GM19025 (cell line): ENCODE results near the gene NRG3.

Source experiments
- ATAC-seq: cut with Tn5 transposase; IDR thresholded peaks from one replicate; pipeline ENCODE4 v1.9.1; 2021; ENCODE audit warnings: mild to moderate bottlenecking, low read depth, moderate library complexity; ENCODE audit not compliant: unreplicated experiment

NRG3 gene

DNA sequence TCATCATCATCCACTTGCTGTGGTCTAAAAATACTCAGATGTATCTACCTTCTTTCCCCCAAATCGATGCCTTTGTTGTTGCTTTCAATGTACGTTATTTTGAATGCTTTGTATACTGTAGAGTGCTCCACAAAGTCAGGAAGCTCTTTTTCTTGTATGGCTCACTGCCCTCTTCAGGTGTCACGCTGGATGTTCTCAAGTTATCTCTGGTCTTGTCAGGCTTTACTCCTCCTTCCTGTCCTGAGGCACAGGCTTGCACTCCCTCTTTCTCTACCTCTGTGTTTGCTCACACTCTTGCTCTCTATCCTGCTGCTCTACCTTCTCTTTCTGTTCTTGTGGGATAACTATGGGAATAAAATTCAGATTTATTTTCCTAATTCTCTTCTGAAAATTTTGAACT is 381.3 kb downstream of the NRG3 start:
- ATAC-seq = no peak

DNA sequence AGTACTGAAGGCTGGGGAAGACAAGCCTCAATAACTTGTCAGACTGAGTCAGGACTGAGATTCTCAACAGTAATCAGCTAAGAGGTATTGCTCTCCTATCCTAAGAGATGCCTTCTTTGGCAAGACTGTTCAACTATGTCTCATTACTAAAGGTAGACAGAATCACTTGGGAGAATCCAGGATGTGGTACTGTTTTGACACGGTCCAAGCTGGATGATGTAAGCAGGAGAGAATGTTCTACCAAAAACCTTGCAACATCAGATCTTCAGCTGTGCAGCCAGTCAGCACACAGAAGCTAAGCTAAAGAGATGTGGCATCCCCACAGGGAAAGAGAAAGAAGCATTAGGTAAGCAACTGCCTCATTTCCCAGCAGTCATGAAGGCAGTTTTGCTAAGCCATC is 391.4 kb downstream of the NRG3 start:
- no peak for ATAC-seq

DNA sequence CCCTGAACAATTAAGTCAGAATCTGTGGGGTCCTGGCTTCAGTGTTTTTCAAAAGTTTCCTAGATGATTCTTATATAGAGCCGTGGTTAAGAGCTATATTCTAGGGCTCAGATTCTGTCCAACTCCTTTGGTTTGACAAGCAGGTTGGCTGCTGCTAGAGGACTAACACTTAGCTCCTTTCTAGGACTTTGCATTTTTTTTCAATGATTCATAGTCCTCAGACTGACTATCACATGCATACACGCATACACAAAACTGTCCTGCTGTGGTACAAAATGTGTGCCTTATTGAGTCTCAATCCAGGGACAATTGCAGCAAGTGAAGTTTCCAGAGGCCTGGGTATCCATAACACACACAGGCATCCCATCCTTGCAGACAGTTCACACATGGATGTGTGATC is 392.0 kb downstream of the NRG3 start:
- ATAC-seq = no peak

DNA sequence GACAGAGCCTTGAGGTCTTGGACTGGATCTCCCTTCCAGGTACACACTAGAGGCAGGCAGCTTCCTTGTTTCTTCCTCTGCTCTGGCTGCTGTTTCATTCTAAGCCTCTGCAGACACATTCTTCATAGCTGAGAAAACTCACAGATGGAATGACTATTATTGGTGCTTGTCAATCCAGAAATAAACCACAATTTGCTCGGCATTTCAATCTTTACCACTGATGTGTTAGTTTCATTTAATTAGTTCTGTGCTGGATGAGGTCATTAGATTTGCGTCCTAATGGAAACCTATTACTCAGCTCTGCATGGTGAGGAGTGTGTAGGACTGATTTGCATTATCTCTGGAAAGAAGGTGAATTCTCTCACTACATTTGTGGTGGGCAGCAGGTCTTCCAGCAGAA is 392.5 kb downstream of the NRG3 start:
- ATAC-seq = no peak

DNA sequence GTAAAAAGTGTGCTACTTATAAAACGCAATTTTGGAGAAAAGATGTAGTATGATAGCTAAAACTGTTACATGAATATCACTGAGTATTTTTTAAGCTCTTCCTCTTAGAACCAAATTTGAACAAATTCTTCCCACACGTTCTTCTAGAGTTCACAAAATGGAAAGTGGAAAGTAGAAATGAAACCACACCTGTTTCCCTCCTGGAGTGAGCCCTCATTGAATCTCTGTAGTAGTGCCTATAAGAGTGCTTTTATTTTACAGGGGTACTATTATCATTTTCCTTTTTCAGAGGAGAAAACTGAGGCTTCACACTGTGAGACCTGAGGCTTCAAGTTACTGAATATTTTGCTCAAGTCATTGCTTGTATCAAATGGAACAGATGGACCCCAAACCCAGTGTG is 393.0 kb downstream of the NRG3 start:
- ATAC-seq = no peak

DNA sequence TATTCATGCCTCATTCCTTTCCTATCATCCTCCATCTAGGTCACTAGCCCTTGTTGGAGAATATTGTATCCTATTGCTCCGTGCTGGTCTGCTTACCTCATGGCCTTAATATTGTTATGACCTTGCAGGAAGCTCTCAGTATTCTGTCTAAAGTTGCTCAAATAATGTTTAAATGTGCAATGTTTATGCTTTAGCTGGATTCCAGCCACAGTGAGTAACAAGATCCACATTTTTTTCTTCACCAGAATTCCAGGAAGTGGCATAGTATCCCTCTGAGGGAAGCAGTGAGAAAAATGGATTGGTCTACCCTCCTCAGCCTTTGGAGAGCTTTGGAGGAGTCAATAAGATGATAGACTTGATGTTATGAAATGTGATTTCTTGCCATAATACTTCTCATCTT is 402.6 kb downstream of the NRG3 start:
- ATAC-seq = no peak

DNA sequence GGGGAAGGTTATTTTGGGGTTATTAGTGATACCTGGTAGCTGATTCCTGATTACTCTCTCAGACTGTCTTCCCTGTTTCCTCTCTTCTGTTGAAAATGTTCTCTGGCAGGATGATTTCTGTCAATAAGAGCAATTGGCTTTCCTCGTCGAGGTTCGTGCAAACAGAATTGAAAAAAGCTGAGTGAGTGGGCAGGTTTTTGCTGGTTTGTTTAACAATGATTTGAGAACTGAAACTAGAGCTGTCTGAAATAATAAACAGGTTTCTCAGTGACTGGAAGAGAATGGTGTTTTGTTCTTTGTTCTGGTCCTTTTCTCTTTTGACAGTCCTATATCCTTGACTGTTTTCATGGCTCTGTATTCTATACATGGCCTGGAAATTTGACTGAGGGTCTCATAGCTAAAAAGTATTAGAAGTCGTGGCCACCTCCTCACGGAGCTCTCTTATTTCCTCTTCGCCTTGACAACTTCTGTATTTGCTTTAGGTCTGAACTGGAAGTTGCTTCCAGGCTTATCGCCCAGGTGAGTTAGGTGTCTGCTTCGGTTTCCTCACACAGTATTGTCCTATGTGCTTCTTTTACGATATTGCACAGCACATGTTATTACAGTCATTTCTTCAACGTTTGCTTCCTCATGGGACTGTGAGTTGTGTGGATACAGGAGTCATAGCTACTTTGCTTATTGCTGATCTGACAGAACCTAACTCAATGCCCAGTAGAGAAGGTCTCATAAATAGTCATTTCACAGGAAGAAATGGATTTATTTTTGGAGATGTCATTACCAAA is 403.6 kb downstream of the NRG3 start:
- no peak for ATAC-seq

DNA sequence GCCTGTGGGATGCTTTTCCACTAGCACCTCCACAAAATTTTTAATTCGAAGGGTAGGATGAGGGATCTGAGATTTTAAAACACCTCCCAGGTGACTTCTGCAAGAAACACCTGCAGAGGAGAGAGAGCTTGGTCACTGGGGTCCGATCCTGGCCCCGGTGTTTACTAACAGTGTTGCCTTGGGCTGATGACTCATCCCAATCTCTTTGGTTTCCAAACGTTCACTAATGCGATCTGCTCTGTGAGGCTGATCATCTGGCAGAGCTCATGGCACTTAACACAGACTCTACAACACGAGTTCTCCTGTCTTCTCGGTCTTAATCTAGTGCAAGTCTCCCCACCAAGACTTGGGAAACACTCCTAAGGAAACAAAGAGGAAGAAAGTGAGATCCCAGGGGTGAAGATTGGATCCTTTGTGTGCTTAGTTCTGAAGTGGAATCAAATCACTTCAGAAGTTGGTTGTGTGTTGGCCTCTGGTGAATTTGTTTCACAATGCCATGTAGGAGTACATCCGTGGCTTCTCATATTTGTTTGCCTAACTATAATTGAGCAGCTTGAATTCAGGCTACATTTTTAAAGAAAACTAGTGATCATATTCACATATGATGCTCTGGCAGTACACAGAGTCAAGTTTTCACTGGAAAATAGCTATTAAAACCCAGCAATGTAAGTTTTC is 407.9 kb downstream of the NRG3 start:
- no peak for ATAC-seq

DNA sequence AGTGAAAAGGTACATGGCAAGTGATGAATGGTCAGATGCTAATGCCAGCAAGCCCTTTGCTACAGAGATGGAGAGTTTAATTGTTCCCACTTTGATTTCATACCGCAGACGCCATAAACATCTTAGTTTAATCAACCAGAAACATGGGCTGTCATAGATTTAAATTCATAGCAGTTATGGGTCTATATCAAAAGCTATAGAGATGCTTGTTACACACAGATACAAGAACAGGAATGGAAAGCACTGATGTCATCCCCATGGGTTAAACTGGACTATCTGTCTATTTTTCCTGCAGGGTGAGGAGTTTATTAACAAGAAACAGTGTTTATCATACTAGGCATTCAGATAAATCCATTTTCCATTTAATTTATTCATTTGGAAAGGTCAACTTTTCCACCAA is 409.2 kb downstream of the NRG3 start:
- no peak for ATAC-seq

DNA sequence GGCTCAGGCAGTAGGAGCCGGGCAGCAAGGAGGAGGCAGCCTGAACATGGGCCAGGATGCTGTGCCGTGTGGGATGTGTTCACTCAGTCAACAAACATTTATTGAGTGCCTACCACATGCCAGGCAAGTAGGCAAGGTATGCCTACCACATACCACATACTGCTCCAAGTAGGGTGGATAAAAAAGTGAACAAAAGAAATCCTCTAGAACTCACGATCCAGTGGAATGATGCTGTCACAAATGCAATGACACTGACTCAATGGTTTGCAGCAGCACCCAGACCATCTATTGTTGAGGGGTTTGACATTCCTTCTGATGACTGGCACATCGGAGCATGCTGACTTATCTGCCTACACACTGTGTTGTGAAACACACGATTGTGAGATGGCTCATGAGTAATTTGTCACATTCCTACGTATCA is 413.5 kb downstream of the NRG3 start:
- no peak for ATAC-seq

DNA sequence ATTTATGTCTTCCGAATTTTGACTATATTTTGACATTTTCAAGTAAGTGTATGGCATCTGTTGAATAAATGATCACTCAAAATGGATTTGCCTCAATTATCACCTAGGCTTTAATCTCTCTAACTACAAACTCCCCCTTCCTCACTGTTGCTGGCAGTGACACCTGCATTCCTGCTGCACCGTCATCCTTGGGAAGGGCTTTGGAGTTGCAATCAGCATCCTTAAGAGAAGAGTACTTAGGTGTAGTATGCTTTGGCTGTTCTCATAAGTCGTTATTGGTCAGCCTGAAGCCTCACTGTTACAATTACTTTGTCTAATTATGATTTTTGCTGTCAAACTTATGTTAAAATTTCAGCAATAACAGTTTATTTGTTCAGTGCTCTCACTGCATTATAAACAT is 415.0 kb downstream of the NRG3 start:
- no peak for ATAC-seq

DNA sequence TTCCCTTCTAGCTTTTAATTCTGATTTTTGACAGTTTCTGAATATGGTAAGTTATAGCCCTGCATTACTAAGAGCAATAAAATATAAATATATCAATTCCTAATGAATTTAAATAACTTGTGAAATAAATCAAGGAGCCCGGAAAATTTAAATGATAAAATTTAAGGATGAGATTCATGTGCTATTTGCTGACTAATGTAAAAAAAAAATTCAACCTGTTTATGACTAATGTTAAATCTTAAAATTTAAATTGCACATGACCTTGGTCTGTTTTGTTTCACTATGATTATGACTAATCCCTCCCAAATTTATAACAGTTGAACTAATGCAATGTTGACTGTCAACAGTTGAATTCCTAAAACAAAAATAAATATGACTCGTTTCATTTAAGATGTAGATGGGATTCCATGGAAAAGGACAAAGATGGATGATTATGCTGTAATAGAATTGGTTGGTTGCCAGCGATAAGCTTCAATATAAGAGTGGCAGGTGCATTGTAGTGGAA is 419.9 kb downstream of the NRG3 start:
- ATAC-seq = no peak

DNA sequence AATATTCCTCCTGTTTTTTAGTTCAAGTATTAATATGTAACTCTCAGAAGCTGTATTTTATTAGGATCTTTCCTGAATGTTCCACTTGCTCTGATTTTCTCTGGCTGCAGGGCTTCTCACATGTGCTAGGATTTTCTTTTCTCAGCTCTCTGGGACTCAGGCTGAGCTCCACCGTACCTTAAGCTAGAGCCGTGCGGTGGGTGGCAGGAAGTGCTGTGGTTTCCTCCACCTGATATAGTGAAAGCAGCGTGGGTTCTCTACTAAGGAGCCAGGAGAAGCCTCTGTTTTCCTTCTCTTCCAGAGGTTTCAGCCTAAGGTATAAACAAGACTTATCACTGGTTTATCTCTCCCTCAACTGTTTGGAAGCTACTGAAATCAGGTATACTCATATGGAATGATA is 433.6 kb downstream of the NRG3 start:
- no peak for ATAC-seq

DNA sequence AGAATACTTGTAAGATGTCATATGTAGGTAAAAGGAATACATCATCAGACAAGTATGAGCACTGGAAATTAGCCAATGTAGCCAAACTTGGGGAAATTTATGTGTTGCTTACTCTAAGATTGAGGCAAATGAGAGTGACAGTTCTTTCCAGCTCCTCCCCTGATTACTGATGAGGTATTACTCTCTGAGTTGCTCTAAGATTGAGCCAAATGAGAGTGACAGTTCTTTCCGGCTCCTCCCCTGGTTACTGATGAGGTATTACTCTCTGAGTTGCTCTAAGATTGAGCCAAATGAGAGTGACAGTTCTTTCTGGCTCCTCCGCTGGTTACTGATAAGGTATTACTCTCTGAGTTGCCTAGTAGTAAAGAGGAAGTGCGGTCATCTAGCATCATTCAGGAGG is 435.8 kb downstream of the NRG3 start:
- no peak for ATAC-seq

DNA sequence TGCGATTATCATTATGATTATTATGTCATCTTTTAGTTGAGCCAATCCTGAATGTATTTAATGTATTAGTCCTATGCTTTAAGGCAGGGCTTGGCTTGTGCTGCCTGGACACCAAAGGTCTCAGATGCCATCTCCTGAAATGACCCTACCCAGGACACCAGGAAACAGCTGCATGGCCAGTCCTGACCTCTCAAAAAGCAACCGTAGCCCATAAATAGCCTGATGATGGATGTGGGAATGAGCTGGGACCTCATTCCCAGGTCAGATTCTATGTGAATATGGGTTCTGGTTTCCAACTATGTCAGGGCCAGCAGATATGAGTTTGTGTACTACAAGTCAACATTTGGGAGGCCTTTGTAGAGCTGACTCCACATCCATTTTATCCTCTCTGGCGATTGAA is 438.4 kb downstream of the NRG3 start:
- no peak for ATAC-seq

DNA sequence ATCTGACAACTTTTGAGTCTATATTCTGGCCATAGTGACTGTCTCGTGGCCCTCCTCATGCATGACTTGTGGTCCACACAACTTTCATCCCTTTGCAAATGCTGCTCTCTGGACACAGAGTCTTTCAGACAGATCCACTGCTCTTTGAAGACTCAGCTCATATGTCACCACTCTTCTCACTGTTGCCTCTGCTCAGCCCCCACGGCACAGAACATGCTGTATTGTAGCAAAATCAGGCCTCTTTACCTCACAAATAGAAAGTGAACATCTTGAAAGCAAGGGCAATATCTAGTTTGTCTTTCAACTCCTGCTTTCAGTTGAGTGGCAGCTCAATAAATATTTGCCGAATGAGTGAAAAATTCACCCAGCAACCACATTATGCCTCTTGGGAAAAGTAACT is 443.5 kb downstream of the NRG3 start:
- no peak for ATAC-seq

DNA sequence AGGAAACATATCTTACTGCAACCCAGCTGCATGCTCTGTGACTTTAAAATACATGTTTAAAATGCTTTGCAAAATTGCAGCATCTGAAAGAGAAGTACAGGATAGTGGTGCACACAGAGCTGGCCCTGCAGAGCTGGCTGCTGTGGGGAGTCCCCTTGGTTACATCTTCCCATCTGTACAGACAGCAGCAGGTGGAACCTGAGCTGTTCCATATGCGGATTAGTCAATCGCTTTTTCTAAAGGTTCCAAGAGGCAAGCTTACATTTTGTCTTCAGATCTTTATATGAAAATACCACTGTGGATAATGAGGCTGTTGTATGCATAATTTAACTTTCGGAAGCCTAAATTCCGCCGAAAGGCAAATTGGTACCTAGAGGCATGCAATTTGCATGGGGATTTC is 444.1 kb downstream of the NRG3 start:
- ATAC-seq = no peak

DNA sequence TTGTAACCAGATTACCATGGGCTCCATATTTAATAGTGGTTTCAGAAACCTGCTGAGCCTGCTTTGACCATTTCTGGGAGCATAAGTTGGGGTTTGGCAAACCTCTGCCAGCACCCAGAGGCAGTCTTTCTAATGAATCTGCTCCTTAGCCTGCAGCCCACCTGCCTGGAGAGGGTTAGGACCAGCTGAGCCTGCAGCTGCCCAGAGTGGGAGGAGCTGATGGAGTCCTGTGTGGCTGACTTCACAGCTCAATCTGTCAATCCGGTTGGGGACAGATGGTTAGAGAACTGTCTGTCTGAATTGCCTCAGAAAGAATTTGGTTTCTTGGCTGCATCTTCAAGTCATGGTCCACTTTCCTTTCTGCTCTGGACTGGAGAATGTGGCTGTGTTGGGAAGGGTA is 444.6 kb downstream of the NRG3 start:
- ATAC-seq = no peak

DNA sequence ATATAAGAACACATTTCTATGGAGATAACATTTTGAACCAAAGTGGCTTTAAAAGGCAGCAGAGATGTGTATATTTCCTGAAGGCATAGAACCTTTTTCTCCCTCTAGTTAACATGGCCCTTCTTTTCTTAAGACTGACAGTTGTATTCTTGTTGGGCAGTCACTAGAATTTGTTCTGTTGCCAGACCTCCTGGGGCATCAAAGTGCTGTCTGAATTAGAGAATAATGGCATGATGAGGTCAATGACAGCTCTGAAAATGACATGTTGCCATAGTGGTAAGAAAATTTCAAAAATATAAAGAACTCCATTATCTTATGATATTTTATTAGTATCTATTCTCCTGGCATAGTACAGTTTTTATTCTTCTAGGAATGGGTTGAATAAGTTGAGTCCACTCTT is 446.7 kb downstream of the NRG3 start:
- no peak for ATAC-seq

DNA sequence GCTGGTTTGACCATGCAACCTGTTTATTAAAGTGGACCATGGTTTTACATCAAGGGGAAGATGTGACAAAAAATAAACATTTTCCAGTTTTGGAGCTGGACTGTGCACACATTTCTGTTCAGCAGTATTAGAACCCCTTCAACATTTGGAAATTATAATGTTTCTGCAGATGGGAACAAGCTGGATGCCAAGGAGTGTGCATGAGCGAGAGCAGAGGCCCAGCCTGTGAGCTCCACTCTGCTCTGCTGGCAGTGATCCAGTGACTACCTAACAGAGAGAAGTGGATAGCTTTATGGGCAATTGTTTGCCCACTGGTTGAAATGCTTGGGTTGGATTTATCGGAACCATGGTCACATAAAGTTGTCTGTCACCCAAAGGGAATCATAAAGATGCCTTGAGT is 456.7 kb downstream of the NRG3 start:
- no peak for ATAC-seq

DNA sequence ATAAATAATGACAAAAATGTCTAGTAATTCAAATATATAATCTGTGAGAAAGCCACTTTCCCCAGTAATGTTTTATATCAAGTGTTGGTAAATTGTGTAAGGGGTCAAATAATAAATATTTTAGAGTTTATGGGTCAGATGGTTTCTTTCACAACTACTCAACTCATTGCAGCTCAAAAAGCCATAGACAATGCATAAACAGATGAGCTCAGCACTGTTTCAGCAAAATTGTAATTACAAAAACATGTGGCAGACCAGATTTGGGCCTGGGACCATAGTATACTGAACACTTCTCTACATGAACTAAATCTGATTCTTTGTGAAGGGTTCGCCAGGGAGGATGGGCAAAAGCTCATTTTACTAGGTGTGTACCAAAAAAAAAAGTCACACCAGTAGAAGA is 460.8 kb downstream of the NRG3 start:
- no peak for ATAC-seq

DNA sequence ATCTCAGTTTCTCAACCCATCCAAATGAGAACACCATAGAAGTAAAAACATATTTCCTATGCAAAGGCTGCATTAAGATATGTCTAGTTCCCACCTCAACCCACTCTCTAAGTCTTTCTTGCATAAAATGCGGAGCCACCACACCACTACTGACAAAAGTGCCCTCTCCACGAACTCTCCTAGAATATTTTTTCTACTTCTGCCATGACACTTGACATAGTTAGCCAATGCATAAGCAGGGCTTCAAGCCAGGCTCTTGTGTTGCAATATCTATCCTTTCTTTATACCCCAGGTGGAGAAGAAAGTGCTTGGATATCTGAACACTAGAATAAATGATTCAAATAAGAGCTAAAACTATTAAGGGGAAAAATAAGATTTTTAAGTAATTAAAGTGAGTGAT is 465.2 kb downstream of the NRG3 start:
- no peak for ATAC-seq
